ENCODE measurements around the gene NBPF4.

DNA sequence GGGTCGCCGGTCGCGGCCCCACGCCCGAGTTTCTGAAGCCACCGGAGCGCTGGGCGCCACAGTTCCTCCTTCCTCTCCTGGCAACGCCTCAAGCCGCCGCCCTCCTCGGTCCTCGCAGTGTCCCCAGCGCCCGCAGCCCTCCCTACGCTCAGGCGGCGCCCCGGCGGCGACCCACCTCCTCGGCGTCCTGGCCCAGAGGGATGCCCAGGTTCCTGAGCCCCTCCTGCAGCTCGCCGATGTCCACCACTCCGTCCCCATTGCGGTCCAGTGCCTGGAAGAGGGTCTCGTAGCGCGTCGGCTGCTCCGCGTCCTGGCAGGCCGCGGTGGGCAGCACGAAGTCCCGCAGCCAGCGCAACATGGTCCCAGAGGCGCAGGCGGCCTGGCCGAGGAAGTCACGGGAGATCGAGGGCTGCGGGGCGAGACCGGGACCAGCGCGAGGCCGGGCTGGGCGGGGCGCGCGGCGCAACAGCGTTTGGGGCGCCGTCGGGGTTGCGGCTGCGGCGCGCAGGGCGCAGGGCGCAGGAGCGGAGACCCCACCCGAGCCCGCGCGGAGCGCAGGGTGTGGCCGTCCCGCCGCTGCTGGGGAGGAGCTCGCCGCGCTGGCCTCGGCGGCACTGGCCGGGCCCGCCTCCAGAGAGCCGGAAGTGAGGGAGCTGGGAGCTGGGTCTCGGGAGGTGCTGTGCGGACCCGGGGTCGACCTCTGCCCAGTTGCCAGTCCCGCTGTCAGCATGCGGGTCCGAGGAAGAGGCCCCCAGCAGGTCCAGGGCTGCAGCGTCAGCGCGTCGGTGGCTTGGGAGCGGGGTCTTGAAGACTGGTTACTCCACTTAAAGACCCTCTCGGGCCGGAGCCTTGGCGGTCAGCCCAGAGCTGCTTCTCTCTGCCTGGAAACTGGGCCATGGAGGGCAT, 43.8 kb downstream of the NBPF4 start, which contains the start of gene SLC25A24:
- TF ChIP-seq TAF1 (IDR thresholded peaks at IDR 0.05; ENCODE audit: low read depth, low read length) (no peak), POLR2AphosphoS5 (IDR thresholded peaks at IDR 0.05; ENCODE audit: low read depth, low read length) (no peak), POLR2A (IDR thresholded peaks at IDR 0.05; ENCODE audit: low read depth, low read length) (no peak), PAX5 (IDR thresholded peaks at IDR 0.05; ENCODE audit: insufficient read depth, low read length, severe bottlenecking) (no peak)

All from GM12891 (cell line).